SK-N-SH (cell line): ENCODE results near the gene MBD6. TPM values are rescaled to one million over a fixed set of nuclear protein-coding genes. Genes with fewer than 3 reads are reported as not detected.
"Not testable (repeated sequence)": the region's sequence is repeated elsewhere in the genome, so short reads cannot be mapped to it uniquely, and the experiment has no call there.

Experiments
- CTCF ChIA-PET: fragments of 300-600, 350-600 bp; formaldehyde crosslinking; extraction: SDS; loops from one replicate; lab custom pipeline; 2021; lab: Yijun Ruan, JAX
- POLR2A ChIA-PET: fragments of 350-600 bp; sonication (Branson Sonifier 250); formaldehyde crosslinking; extraction: SDS; loops from one replicate; lab custom pipeline; 2020; ENCODE audit warnings: antibody characterized with exemption, inconsistent platforms; lab: Yijun Ruan, JAX
- DNase-seq: peaks from one replicate; pipeline ENCODE4 v3.0.0; 2012
- H2AFZ ChIP-seq: fragments of 200-600 bp; sonication (generic); 2 replicates; pipeline ENCODE4 v1.8.1; 2016; ENCODE audit warnings: antibody characterized with exemption, mild to moderate bottlenecking, low read depth
- H3F3A ChIP-seq: fragments of 200-600 bp; sonication (generic); replicated peaks from 2 replicates; pipeline ENCODE3; 2016; ENCODE audit warnings: antibody characterized with exemption, mild to moderate bottlenecking; ENCODE audit not compliant: insufficient read depth
- H3K27ac ChIP-seq, 2 experiments: fragments of 200-500 bp in 1 of 2; fragments of 200-600 bp in 1 of 2; sonication (Bioruptor generic) in 1 of 2; sonication (generic), shearing (Covaris generic) in 1 of 2; 2 replicates each; pipeline versions ENCODE4 v1.5.1 to v1.6.1; 2014 to 2016; ENCODE audit warnings: low read depth in 2 of 2, inconsistent platforms in 1 of 2, low read length in 1 of 2, mild to moderate bottlenecking in 1 of 2, mixed read lengths in 1 of 2
- H3K27me3 ChIP-seq: fragments of 200-600 bp; sonication (generic), shearing (Covaris generic); 2 replicates; pipeline ENCODE4 v1.6.1; 2016; ENCODE audit warnings: mixed run types; ENCODE audit not compliant: insufficient read depth
- H3K36me3 ChIP-seq, 2 experiments: fragments of 200-500 bp in 1 of 2; fragments of 200-600 bp in 1 of 2; sonication (Bioruptor generic) in 1 of 2; sonication (generic) in 1 of 2; replicated peaks in 1 of 2; 2 replicates each; pipeline versions ENCODE3 to v1.5.1; 2014 to 2016; ENCODE audit warnings: low read length in 1 of 2, mild to moderate bottlenecking in 1 of 2; ENCODE audit not compliant: insufficient read depth in 2 of 2, control insufficient read depth in 1 of 2
- H3K4me1 ChIP-seq, 2 experiments: fragments of 200-500 bp in 1 of 2; fragments of 200-600 bp in 1 of 2; sonication (Bioruptor generic) in 1 of 2; sonication (generic), shearing (Covaris generic) in 1 of 2; 2 replicates each; pipeline versions ENCODE4 v1.5.1 to v1.6.1; 2014 to 2016; ENCODE audit warnings: low read depth in 1 of 2, low read length in 1 of 2, mixed run types in 1 of 2; ENCODE audit not compliant: insufficient read depth in 2 of 2, control insufficient read depth in 1 of 2
- H3K4me2 ChIP-seq: fragments of 200-600 bp; sonication (generic), shearing (Covaris generic); 2 replicates; pipeline ENCODE4 v1.6.1; 2017; ENCODE audit warnings: mixed run types
- H3K4me3 ChIP-seq, 2 experiments: fragments of 200-500 bp in 1 of 2; fragments of 200-600 bp in 1 of 2; sonication (Bioruptor generic) in 1 of 2; sonication (generic), shearing (Covaris generic) in 1 of 2; 2 replicates each; pipeline versions ENCODE4 v1.5.1 to v1.8.1; 2014 to 2016; ENCODE audit warnings: low read depth in 2 of 2, inconsistent platforms in 1 of 2, low read length in 1 of 2, mild to moderate bottlenecking in 1 of 2, mixed read lengths in 1 of 2, moderate library complexity in 1 of 2
- H3K79me2 ChIP-seq: fragments of 200-600 bp; sonication (generic); 2 replicates; pipeline ENCODE4 v1.8.1; 2017; ENCODE audit warnings: mild to moderate bottlenecking; ENCODE audit not compliant: insufficient read depth
- H3K9ac ChIP-seq: fragments of 200-600 bp; sonication (generic); 2 replicates; pipeline ENCODE4 v1.6.1; 2017; ENCODE audit warnings: mixed run types
- H3K9me2 ChIP-seq: fragments of 200-600 bp; sonication (generic); 2 replicates; pipeline ENCODE4 v1.6.1; 2017; ENCODE audit warnings: mixed run types
- H3K9me3 ChIP-seq: fragments of 200-600 bp; sonication (generic); 2 replicates; pipeline ENCODE4 v1.6.1; 2017; ENCODE audit warnings: mixed run types, mild to moderate bottlenecking, moderate library complexity
- H4K20me1 ChIP-seq: fragments of 200-600 bp; sonication (generic); 2 replicates; pipeline ENCODE4 v1.6.1; 2017; ENCODE audit warnings: mild to moderate bottlenecking, mixed run types; ENCODE audit not compliant: insufficient read depth
- CHD2 ChIP-seq: fragments of 150-350 bp; IDR thresholded peaks from 2 replicates; pipeline ENCODE4 v1.6.1; 2018; ENCODE audit warnings: low read length; ENCODE audit not compliant: partially characterized antibody
- EP300 ChIP-seq, 2 experiments: IDR thresholded peaks; 2 replicates each; pipeline versions ENCODE4 v1.4.0 to v1.6.1; 2012; ENCODE audit warnings: borderline replicate concordance in 1 of 2, low read depth in 1 of 2, low read length in 1 of 2
- EZH2phosphoT487 ChIP-seq: fragments of 200-600 bp; sonication (generic); IDR thresholded peaks from 2 replicates; pipeline ENCODE4 v1.6.1; 2017; ENCODE audit warnings: low read depth, mixed run types, mild to moderate bottlenecking, antibody characterized with exemption, moderate library complexity, borderline replicate concordance
- FOSL2 ChIP-seq: IDR thresholded peaks from 2 replicates; pipeline ENCODE4 v1.4.0; 2012; ENCODE audit warnings: low read depth, mild to moderate bottlenecking, moderate library complexity, borderline replicate concordance
- GATA2 ChIP-seq: sonication (generic); formaldehyde crosslinking; IDR thresholded peaks from 2 replicates; pipeline ENCODE4 v1.5.0; 2020; ENCODE audit warnings: mild to moderate bottlenecking, missing genetic modification reagents
- JUND ChIP-seq: IDR thresholded peaks from 2 replicates; pipeline ENCODE4 v1.4.0; 2012
- MEF2A ChIP-seq: IDR thresholded peaks from 2 replicates; pipeline ENCODE4 v1.4.0; 2012; ENCODE audit warnings: low read depth, borderline replicate concordance
- NFIC ChIP-seq: IDR thresholded peaks from 2 replicates; pipeline ENCODE4 v1.4.0; 2012; ENCODE audit warnings: borderline replicate concordance
- POLR2AphosphoS5 ChIP-seq: IDR thresholded peaks from 2 replicates; pipeline ENCODE4 v1.6.1; 2012; ENCODE audit warnings: low read depth, low read length
- RAD21 ChIP-seq: IDR thresholded peaks from 2 replicates; pipeline ENCODE4 v1.6.1; 2012; ENCODE audit warnings: mild to moderate bottlenecking, low read length
- RCOR1 ChIP-seq: fragments of 150-350 bp; IDR thresholded peaks from 2 replicates; pipeline ENCODE4 v1.6.1; 2017; ENCODE audit warnings: antibody characterized with exemption, low read length
- REST ChIP-seq: IDR thresholded peaks from 2 replicates; pipeline ENCODE4 v1.6.1; 2012; ENCODE audit warnings: mild to moderate bottlenecking, low read depth, low read length, moderate library complexity
- SIN3A ChIP-seq: IDR thresholded peaks from 2 replicates; pipeline ENCODE4 v1.6.1; 2012; ENCODE audit warnings: low read depth, mild to moderate bottlenecking, low read length, moderate library complexity, borderline replicate concordance
- SMC3 ChIP-seq: IDR thresholded peaks from 2 replicates; pipeline ENCODE4 v1.6.1; 2012; ENCODE audit warnings: low read depth, low read length, improper control_type of control experiment
- TAF1 ChIP-seq: IDR thresholded peaks from 2 replicates; pipeline ENCODE4 v1.6.1; 2012; ENCODE audit warnings: low read depth, mild to moderate bottlenecking, low read length, moderate library complexity, borderline replicate concordance
- TCF12 ChIP-seq: IDR thresholded peaks from 2 replicates; pipeline ENCODE4 v1.4.0; 2012
- USF1 ChIP-seq: IDR thresholded peaks from 2 replicates; pipeline ENCODE4 v1.4.0; 2012; ENCODE audit warnings: low read depth, borderline replicate concordance
- WGBS: methylation state at CpG from one replicate; pipeline ENCODE4 v1.1.6; 2017; ENCODE audit warnings: low lambda C conversion rate; 5-methylcytosine and 5-hydroxymethylcytosine counted together
- polyA plus RNA-seq, 3 experiments: library from polyadenylated mRNA; depleted of rRNA; stranded (reverse); fragments of >200 nt; gene quantifications; 2 replicates each; pipeline ENCODE4 v1.2.3, GENCODE V29; 2012
- TF ChIP-seq, protein P1 (sequence below): fragments of 150-350 bp; IDR thresholded peaks from 2 replicates; pipeline ENCODE4 v1.6.1; 2016; ENCODE audit warnings: mild to moderate bottlenecking, low read depth, low read length
- TF ChIP-seq, protein P2 (sequence below): fragments of 150-350 bp; IDR thresholded peaks from 2 replicates; pipeline ENCODE4 v1.6.1; 2017; ENCODE audit warnings: antibody characterized with exemption, low read length, low read depth, borderline replicate concordance

The MBD6 gene
- polyA plus RNA-seq, 1 of the 3 experiments (the other 2 are of a cell fraction): 8.6 TPM

- WGBS: 96% methylated on average over 19 of the region's 48 CpGs
- peaks cover 10% of the 10 kb centered on the region for H3F3A ChIP-seq
- POLR2A ChIA-PET, H4K20me1 ChIP-seq, H3K27me3 ChIP-seq, H3K4me2 ChIP-seq, CTCF ChIA-PET, H3K9me3 ChIP-seq, H3K9me2 ChIP-seq, H3K4me1 ChIP-seq, H3K9ac ChIP-seq, H2AFZ ChIP-seq, DNase-seq, H3K4me3 ChIP-seq, H3K27ac ChIP-seq: not testable (repeated sequence)
- H3K79me2 ChIP-seq: peaks cover 20% of the 10 kb centered on the region
- peaks cover 51 to 70% of the 10 kb centered on the region in 2 experiments for H3K36me3 ChIP-seq
Observed at GRCh38 chr12:57495051-57495701, 27.4 kb upstream of the MBD6 start.

DNA sequence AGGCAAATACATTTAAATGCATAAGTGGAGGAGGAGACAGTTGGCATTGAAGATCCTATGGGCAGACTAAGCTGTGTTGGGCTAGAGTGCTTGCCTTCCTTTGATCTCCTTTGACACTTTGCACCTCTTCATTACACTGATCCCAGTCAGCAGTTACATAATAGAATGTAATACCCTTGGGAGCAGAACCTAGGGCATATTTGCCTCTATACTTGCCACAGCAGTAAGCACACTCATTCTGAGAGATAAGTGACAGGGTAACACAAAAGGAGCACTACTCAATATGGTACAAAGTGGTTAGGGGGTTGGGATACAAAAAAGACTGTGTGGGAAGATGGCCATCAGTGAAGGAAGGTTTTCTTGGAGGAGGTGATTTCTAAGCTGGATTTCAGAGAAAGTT is 25.8 kb upstream of the MBD6 start:
- no peaks in the 10 kb centered on the region for H3K9me2 ChIP-seq
- H2AFZ ChIP-seq: no peak overlapping the region
- H3K4me1 ChIP-seq: no peaks in the 10 kb centered on the region
- H3K79me2 ChIP-seq: peaks cover 11% of the 10 kb centered on the region; the same call in 1 of the 2 replicates
- H3K9me3 ChIP-seq: no peaks in the 10 kb centered on the region
- no peaks in the 10 kb centered on the region for H4K20me1 ChIP-seq
- H3K4me3 ChIP-seq: no peak overlapping the region
- TF ChIP-seq MEF2A (no peak), TCF12 (no peak), USF1 (no peak), TAF1 (no peak), SIN3A (no peak), REST (no peak), RAD21 (no peak), FOSL2 (no peak), NFIC (no peak), RCOR1 (no peak), POLR2AphosphoS5 (no peak), GATA2 (no peak), EP300 (IDR thresholded peaks at IDR 0.05; ENCODE audit: borderline replicate concordance in 1 of 2, low read depth in 1 of 2, low read length in 1 of 2) (no peak), CHD2 (no peak), JUND (no peak), SMC3 (no peak), EZH2phosphoT487 (no peak)
- TF ChIP-seq, protein P1, sequence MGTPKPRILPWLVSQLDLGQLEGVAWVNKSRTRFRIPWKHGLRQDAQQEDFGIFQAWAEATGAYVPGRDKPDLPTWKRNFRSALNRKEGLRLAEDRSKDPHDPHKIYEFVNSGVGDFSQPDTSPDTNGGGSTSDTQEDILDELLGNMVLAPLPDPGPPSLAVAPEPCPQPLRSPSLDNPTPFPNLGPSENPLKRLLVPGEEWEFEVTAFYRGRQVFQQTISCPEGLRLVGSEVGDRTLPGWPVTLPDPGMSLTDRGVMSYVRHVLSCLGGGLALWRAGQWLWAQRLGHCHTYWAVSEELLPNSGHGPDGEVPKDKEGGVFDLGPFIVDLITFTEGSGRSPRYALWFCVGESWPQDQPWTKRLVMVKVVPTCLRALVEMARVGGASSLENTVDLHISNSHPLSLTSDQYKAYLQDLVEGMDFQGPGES: no peak
- TF ChIP-seq, protein P2, sequence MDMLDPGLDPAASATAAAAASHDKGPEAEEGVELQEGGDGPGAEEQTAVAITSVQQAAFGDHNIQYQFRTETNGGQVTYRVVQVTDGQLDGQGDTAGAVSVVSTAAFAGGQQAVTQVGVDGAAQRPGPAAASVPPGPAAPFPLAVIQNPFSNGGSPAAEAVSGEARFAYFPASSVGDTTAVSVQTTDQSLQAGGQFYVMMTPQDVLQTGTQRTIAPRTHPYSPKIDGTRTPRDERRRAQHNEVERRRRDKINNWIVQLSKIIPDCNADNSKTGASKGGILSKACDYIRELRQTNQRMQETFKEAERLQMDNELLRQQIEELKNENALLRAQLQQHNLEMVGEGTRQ: no peak
- no peaks in the 10 kb centered on the region for H3K27me3 ChIP-seq
- H3F3A ChIP-seq: peaks cover 7% of the 10 kb centered on the region
- DNase-seq: no peak
- no peak overlapping the region for H3K4me2 ChIP-seq
- no peak overlapping the region for H3K27ac ChIP-seq
- peaks cover 47 to 70% of the 10 kb centered on the region in 2 experiments for H3K36me3 ChIP-seq
- no peak overlapping the region for H3K9ac ChIP-seq
- POLR2A ChIA-PET: interaction anchor here (1.3 to 1.5 kb wide), 4 partner anchors 9 to 23 kb away, joined by 3 to 8 read pairs (median 5); partner anchors contain the start of gene DDIT3
- CTCF ChIA-PET: interaction anchor here (0.6 to 1.4 kb wide), 6 partner anchors 18 to 283 kb away, joined by 3 to 5 read pairs (median 4); partner anchors contain the start of gene GLI1
